Right hindlimb (tissue), 1 donor: ENCODE results near the gene PSMB2.

ENCODE experiments used
- DNase-seq: peaks from one replicate; pipeline ENCODE4 v3.0.0-alpha.2; 2018

PSMB2 gene

DNA sequence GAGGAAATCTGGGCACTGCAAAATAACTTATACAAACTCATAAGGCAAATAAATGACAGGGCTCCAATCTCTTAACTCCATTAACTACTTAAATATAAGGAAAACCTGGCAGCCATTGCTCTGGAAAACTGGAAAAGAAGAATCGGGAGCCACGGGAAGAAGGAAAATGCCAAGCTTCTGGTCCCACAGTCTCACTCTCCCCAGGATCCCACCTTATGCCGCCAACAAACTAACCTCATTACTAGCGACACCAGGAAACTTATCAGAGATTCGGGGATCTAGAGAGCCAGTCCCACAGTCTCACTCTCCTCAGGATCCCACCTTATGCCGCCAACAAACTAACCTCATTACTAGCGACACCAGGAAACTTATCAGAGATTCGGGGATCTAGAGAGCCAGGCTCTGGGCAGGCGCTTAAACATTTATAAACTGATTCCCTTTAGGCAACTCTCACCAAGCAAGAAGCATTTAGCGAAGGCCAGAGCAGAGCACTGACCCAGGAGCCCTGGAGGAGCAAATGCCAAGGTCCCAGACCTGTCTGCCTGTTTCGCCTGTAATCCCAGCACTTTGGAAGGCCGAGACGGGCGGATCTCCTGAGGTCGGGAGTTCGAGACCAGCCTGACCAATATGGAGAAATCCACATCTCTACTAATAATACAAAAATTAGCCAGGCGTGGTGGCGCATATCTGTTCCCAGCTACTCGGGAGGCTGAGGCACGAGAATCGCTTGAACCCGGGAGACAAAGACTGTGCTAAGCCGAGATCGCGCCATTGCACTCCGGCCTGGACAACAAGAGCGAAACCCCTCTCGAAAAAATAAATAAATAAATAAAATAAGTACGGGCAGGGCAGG is 720 bp downstream of the PSMB2 start:
- no peak for DNase-seq

DNA sequence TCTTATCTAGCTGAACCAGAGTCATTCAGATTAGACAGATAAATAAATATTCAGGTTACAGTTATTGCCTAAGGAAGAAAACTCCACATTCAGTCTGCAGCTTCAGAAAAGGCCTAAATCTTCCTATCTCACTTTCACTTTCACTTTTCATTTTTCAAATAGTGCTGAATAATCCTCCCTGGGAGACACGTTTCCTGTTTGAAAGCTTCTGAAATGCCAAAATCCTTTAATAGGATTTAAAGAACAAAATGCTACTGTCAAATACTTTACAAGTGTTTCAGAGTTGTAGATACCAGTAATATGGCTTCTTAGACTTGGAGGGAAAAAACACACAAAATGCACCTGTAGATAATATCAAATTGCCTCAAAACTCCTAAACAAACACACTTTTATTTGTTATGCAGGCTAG is 3.9 kb downstream of the PSMB2 start:
- no peak for DNase-seq

DNA sequence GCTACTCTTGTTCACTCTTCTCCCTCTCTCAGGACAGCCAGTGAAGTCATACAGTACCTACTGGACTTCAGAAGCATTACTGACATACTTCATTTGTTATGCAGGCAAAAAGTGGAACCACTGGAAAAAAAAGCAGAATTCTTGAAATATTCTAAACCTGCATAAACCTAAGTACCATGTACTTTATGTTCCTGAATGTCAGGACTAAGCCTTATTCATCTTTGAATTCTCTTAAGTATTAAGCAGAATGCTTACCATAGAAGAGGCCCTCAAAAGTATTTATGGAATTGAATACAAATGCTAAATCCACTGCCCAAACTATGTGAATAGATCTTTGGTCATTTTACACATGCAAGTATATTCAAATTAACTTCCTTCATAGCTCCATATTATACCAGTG is 7.8 kb downstream of the PSMB2 start:
- DNase-seq, result no peak

DNA sequence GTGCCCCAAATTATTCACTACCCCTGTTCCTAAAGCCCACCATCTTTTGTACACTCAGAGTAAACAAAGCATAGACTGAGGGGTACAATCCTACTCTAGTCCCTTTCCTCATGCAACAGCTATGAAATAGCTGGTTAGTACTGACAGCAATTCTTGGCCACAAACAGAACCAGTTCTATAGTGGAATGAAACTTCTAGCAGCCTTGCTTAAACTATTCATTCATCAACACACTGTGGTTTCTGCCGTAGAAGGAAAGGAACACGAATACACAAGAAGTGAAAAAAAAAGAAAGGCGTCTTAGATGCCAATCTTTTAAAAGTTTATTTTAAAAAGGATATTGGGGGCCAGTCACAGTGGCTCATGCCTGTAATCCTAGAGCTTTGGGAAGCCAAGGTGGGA is 9.9 kb downstream of the PSMB2 start:
- DNase-seq, result no peak

DNA sequence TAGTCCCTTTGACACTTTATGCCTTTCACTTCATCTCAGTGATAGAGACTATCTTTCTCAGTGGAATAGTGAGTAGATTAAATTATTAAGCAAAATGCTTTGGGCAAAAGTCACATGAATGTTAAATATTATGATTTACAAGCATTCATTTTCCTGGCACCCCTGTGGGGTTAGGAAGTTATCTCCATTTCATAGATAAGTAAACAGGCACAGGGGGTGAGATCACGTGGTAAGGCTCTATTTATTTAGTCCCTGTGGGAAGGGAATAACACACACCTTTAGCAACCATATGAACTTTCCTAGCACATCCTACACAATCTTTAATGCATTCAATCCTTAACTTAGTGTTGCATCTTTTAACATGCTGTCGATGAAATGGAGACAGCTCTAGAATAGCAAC is 12.3 kb downstream of the PSMB2 start:
- DNase-seq, result no peak

DNA sequence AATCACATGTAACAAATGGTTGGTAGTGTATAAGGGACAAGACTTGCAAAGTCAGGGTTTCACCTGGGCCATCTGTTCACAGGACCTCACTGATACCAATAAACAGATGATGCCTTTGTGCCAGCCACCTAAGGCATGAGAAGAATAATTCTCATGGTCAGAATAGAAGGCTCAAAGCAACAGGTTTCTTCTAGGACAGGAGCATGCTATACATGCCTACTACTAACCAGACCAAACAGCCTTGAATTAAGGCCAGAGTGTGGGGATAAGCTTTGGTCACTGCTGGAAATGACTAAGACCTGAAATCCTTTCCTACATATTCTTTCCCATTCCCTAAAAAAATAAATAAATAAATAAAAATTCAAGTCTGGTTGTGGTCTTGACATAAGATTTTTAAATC is 17.5 kb downstream of the PSMB2 start:
- no peak for DNase-seq

DNA sequence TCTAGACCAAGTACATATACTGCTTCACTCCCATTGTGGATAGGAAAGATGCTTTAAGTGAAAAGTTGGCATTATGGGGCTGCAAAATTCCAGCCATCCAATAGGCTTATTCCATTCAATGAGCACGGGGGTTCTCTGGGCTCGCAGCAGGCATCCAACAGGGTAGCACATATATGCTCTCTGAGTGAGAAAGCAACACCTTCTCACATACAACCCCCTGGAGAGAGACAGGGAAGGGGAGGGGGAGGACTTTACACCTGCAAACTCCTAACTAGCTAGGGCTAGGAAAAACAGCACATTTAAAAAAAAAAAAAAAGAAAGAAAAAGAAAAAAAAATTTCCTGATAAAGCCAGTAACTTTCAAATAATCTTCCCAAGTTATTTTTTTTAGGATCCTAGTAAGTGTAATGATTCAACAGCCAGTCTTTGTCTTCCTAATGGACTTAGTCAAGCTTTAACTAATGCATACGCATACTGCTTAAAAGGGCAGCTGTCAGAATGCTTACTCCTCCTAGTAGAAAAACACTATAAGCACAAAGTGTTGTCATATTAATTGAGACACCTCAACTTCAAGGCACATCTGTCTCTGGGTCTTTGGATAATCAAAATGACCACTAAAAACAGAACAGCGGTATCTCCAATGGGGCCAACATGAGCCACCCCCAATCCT is 18.7 kb downstream of the PSMB2 start:
- no peak for DNase-seq

DNA sequence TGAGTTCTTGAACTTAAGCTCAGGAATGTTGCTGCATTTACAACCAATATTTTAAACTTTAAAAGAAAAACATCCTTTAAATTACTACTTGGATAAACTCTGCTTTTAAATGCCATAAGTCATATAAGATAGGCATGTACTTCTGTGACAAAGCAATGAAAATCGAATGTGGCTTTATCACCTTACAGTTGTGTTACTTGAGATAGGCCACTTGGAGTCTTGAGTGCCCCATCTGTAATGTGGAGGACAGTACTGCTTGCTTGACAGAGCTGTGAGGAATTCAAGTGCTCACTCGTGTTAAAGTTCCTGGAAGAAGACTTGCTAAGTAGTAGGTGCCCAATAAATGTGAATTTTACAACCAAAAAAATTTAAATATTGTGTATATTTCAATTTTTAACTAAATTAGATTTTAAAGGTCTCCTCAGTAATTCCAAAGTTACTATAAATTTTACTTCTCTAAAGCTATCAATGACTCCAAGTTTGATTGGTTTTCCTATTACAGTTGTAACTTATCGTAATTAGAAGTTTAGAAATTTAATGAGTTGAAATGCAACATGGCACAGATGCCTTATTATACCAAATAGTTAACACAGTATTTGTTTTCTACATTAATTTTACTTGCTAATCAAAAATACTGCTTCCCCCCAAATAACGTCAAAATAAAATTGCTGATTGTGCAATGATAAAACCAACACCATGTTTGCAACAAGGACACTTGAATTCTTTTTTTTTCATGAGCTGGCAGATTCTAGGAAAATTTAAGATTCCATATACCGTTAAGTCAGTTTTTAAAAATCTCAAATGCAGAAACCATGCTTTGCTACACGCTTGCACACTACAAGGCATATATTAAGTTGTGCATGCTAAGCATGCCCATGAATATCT is 21.8 kb downstream of the PSMB2 start:
- DNase-seq, result no peak

DNA sequence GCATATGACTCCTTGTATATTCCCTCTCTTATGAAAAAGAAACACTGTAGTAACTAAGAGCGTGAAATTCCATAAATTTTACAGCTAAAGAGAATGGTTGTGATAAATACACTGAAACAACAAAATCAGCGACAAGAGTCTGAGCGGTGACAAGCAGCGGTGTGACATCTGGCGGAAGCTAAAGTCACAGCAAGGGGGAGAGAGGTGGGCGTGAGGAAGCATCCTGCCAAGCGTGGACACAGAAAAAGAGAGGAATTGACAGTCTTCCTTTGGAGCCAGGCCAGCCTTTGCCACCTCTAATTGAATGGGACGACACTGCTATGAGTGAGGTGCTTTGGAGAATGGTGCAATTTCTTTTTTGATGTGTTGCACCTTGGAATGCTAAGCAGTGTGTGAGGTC is 25.9 kb downstream of the PSMB2 start:
- no peak for DNase-seq

DNA sequence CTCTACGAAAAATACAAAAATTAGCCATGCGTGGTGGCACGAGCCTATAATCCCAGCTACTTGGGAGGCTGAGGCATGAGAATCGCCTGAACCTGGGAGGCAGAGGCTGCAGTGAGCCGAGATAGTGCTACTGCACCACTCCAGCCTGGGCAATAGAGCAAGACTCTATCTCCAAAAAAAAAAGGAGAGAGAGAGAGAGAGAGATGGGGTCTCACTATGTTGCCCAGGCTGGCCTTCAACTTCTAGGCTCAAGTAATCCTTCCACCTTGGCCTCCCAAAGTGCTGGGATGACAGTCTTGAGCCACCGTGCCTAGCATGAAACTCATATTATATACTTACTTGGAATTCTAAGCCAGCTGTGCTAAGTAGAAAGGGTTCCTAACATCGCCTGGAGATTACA is 29.7 kb downstream of the PSMB2 start:
- DNase-seq, result no peak

DNA sequence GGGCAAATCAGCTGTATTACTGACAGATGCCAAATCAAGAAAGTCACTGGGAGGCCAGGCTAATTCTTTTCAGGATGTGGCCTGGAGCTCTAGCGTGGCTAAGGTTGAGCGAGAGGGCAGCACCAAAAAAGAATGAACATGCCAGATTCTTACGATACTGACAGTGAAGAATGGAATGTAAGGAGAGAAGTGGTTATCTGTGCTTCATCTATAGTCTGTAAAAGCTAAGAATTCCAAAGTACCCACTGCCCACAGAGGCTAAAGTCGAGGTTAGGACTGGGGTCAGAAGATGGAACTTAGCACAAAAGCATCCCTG is 35.5 kb downstream of the PSMB2 start:
- DNase-seq, result no peak

DNA sequence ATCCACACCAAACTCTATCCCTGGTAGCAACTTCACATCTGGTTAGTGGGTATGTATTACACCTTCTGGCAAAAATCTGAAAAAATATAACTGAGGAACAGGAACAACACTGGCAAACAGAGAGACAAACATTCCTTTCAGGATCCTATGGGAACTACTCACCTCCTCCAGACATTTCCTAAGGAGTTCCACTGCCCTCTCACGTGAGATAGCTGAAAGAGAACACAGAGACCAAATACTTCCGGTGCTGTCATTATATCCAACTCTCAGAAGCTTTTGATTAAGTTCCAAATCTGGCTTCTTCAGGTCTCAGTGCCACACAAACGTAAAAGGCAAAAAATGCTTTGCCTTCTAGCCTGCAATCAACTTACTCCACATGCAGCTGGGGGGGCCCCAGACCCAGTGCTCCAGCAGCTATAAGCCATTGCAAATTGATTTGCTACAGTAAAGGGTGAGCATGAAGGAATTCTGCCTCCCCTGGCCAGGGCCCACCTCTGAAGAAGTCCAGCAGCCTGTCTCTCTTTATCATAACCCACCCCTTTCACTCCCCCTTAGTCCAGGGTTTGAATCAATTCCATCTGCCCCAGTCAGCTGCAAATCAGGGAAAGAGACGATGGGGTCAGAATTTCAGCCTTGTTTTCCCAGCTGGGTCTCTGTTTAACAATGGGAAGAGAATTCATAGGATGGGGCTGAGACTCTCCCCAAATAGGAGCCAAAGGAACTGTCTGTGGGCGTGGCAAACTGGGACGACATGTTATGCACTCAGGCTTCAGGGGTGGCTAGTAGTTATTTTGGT is 36.1 kb downstream of the PSMB2 start:
- no peak for DNase-seq

DNA sequence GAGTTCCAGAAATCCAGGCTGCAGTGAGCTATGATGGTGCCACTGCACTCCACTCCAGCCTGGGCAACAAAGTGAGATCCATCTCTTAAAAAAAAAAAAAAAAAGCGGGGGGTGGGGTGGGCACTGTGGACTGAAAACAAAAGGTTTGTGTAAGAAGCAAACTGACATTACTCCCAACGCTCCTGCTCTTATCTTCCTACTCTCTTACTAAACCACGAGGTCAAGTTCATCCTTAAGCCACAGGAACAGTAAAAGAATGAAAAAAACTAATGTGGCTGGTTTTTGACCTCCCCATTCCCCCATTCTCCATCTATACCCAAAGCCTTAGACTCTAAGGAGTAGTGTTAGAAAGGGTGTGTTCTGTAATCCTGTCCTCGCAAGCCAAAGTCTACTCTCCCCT is 37.4 kb downstream of the PSMB2 start:
- DNase-seq, result no peak

DNA sequence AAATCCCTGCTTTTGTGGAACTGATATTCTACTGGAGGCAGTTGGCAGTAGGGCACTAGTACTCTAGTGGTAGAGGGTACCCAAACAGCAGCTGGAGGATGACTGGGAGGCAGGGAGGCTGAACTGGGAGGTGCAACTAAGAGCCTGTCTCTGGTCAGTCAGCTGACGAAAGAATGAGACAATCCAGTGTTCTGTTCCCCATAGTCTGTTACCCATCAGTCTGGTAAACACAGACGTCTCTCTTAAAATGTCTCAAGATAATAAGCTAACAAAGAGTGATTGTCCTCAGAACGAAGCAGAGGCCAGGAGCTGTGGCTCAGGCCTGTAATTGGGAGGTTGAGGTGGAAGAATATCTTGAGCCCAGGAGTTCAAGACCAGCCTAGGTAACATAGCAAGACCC is 37.9 kb downstream of the PSMB2 start:
- DNase-seq, result no peak

DNA sequence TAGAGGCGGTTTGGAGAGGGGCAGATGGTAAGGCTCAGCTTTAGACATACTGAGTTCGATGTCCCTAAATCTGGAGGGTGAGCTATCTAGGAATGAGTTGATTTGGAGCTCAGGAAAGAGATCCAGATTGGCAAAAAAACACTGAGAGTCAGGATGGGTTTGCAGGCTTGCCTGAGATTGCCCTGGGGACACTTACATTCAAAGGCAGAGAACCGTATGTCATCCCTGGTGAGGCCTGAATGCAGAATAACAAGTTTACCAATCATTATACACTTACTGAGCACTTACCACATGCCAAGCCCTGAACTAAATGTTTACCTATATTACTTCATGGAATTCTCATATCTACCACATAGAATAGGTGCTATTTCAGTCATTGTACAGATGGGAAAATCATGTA is 40.7 kb downstream of the PSMB2 start:
- DNase-seq, result no peak

DNA sequence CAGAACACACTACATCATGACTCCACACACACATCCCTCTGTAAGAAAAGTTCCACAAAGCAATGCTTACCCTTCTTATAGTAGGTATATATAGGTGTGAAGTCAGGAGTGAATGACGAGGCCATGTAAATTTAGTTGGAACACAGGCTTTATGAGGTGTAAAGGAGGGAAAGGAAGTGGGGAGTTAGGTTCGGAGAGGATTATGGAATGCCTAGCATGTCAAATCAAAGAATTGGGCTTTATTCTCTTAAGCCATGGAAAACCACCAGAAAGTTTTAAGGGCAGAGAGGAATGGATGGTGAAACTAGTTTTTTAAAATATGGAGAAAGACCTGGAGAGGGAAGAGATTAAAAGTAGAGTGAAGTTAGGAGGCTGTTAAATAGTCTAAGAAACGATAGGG is 41.9 kb downstream of the PSMB2 start:
- DNase-seq, result no peak

DNA sequence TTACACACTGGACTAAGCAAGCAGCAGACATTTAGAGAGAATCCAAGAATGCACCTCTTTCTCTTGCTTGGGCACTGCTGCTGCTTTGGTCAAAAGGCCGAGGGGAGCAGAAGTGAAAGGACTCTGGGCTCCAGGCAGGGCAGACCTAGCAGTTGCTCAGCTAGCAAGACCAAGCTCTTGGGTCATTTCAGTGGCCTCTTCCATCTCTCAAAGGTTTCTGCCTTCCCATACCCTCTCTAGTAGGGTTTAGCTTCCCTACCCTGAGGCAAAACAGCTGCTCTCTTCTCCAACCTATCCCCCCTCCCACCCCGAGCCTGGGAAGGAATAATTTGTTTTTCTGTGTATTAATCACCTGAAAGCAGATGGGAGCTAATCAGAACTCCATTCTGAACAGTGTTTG is 42.4 kb downstream of the PSMB2 start:
- no peak for DNase-seq

DNA sequence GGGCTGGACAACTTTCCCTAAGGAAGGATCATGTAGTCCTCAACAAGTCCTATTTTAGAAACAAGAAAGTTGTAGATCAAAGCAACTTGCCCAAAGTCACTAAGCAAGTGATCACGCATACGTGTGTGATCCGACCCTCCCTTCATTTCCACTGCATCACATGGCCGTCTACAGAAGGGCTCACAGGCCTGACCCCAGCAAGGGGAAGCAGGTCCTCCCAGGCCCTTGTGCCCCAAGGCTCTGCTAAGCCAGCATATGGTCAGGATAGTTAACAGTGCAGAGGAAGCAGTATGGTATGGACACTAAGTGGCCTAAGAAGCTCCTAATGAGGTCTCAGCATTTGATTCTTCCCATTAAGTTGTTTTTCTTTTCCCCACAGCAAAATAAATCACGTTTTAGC is 43.5 kb downstream of the PSMB2 start:
- no peak for DNase-seq

DNA sequence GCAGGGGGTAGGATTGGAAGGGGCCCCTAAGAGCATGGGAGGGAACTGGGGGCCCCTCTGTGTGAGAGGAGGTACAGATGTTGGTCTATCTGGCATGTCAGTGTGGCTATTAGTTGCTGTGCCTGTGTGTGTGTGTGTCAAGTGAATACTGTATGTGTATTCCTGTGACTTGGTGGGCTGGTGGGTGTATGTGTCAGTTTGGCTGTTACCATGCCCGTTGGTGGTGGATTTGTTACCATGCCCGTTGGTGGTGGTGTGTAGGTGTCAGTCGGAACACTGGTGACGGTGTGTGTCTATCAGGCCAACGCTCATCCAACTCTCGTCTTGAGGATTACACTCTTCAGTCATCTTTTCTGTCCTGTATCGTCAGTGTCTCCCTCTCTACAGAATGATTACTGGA is 45.6 kb downstream of the PSMB2 start:
- no peak for DNase-seq

DNA sequence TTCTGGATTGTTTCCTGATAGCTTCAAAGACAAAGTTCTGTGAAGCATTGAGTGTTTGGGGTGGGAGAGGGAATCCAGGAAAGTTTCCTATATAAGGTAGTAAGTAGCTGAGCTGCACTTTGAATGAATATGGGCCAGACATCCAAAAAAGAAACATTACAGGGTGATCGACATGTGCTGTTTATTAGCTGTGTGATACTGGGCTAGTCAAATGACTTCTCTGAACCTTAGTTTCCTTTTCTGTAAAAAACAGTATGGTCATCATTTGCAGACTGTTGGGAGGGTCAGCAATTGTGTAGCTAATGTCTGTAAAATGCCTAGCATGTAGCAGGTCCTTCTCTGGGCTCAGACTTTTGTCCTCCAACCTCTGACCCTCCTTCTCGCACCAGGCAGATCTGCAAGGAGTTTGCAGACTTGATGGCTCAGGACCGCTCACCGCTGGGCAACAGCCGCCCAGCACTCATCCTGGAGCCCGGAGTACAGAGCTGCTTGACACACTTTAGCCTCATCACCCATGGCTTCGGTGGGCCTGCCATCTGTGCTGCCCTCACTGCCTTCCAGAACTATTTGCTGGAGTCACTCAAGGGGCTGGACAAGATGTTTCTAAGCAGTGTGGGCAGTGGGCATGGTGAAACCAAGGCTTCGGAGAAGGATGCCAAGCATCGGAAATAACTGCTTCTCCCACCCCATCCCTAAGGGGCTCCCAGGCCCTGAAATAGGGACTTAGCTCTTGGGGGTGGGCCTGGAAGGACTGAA is 47.1 kb downstream of the PSMB2 start:
- no peak for DNase-seq

DNA sequence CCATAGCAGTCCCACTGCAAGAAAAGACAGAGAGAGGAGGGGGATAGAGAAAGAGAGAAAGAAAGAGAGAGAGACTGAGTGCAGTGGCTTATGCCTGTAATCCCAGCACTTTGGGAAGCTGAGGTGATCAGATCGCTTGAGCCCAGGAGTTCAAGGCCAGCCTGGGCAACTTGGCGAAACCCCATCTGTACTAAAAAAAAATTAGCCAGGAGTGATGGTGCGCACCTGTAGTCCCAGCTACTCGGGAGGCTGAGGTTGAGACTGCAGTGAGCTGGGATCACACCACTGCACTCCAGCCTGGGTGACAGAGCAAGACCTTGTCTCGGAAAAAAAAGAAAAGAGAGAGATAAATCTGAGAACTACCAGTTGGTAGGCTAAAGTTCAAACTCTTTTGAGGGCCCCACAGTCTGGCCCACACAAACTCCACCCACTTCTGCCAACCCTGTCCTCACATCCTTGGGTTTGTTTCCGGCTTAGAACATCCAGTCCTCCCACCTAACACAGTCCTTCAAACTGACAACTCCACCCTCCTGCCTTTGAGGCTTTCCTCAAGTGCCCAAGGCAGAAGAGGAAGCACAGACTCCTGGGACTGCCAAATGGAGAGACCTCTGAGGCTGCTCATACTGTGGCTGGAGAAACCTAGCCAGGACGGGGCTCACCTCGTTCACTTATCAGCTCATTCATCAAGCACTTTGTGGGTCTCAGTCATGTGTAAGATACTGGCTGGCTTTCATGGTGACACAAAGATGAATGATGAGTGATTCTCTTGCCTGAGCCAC is 48.1 kb downstream of the PSMB2 start:
- no peak for DNase-seq
